SK-N-SH treated with all-trans-retinoic acid at 6 μM for 48 hours (cell line): Measurements from ENCODE around the gene ECHS1.

Experiments used
- ATAC-seq: fragments of 200-7000 bp; cut with Tn5 transposase; 3 replicates; pipeline ENCODE4 v1.9.1; 2020; ENCODE audit warnings: mild to moderate bottlenecking, moderate library complexity
- ARNTL ChIP-seq: fragments of 450-650 bp; formaldehyde crosslinking; IDR thresholded peaks from 2 replicates; pipeline ENCODE4 v1.5.0; 2020; ENCODE audit warnings: low read depth, mild to moderate bottlenecking, moderate library complexity, borderline replicate concordance
- BACH2 ChIP-seq: fragments of 250-450 bp; sonication (Bioruptor Pico); IDR thresholded peaks from 2 replicates; pipeline ENCODE4 v1.9.0; 2021; ENCODE audit warnings: mild to moderate bottlenecking, borderline replicate concordance
- CREB5 ChIP-seq: fragments of 250-450 bp; sonication (Bioruptor Pico); IDR thresholded peaks from 2 replicates; pipeline ENCODE4 v1.5.1; 2020; ENCODE audit warnings: low read depth, mild to moderate bottlenecking, moderate library complexity
- CSRNP3 ChIP-seq: fragments of 250-450 bp; sonication (Bioruptor Pico); IDR thresholded peaks from 2 replicates; pipeline ENCODE4 v1.5.1; 2021; ENCODE audit warnings: mild to moderate bottlenecking, moderate library complexity
- ESRRG ChIP-seq: fragments of 250-450 bp; sonication (Bioruptor Pico); IDR thresholded peaks from 2 replicates; pipeline ENCODE4 v1.6.1; 2021; ENCODE audit warnings: mild to moderate bottlenecking
- ISL1 ChIP-seq: fragments of 250-450 bp; sonication (Bioruptor Pico); IDR thresholded peaks from 2 replicates; pipeline ENCODE4 v2.1.2; 2022; ENCODE audit warnings: mild to moderate bottlenecking, moderate library complexity
- OSR1 ChIP-seq: fragments of 250-450 bp; sonication (Bioruptor Pico); IDR thresholded peaks from 2 replicates; pipeline ENCODE4 v1.8.0; 2022; ENCODE audit warnings: moderate library complexity, mild to moderate bottlenecking, inconsistent platforms
- POU6F1 ChIP-seq: fragments of 250-450 bp; sonication (Bioruptor Pico); IDR thresholded peaks from 2 replicates; pipeline ENCODE4 v1.8.0; 2021; ENCODE audit warnings: low read depth, mild to moderate bottlenecking, moderate library complexity, borderline replicate concordance
- PPARA ChIP-seq: fragments of 250-450 bp; sonication (Bioruptor Pico); IDR thresholded peaks from 2 replicates; pipeline ENCODE4 v1.5.0; 2020; ENCODE audit warnings: mild to moderate bottlenecking, borderline replicate concordance
- RARB ChIP-seq: fragments of 250-450 bp; sonication (Bioruptor Pico); IDR thresholded peaks from 2 replicates; pipeline ENCODE4 v1.8.0; 2021; ENCODE audit warnings: mild to moderate bottlenecking, moderate library complexity
- TCF4 ChIP-seq: fragments of 250-450 bp; sonication (Bioruptor Pico); IDR thresholded peaks from 2 replicates; pipeline ENCODE4 v1.8.0; 2021; ENCODE audit warnings: mild to moderate bottlenecking, moderate library complexity, borderline replicate concordance
- TOX ChIP-seq: fragments of 250-450 bp; sonication (Bioruptor Pico); IDR thresholded peaks from 2 replicates; pipeline ENCODE4 v1.8.0; 2021; ENCODE audit warnings: mild to moderate bottlenecking, moderate library complexity, borderline replicate concordance
- TSHZ2 ChIP-seq: fragments of 250-450 bp; sonication (Bioruptor Pico); IDR thresholded peaks from 2 replicates; pipeline ENCODE4 v1.5.0; 2020; ENCODE audit warnings: mild to moderate bottlenecking, moderate library complexity
- ZFP3 ChIP-seq: fragments of 250-450 bp; sonication (Bioruptor Pico); IDR thresholded peaks from 2 replicates; pipeline ENCODE4 v1.5.0; 2020; ENCODE audit warnings: mild to moderate bottlenecking, moderate library complexity
- ZFP30 ChIP-seq: fragments of 450-650 bp; formaldehyde crosslinking; IDR thresholded peaks from 2 replicates; pipeline ENCODE4 v1.5.0; 2022; ENCODE audit warnings: mild to moderate bottlenecking, moderate library complexity
- ZNF70 ChIP-seq: fragments of 450-650 bp; formaldehyde crosslinking; IDR thresholded peaks from 2 replicates; pipeline ENCODE4 v1.5.0; 2020; ENCODE audit warnings: mild to moderate bottlenecking, moderate library complexity
- ZNF8 ChIP-seq: fragments of 450-650 bp; formaldehyde crosslinking; IDR thresholded peaks from 2 replicates; pipeline ENCODE4 v1.5.0; 2020; ENCODE audit warnings: mild to moderate bottlenecking, moderate library complexity
- TF ChIP-seq, protein P1 (sequence below): fragments of 250-450 bp; sonication (Bioruptor Pico); IDR thresholded peaks from 2 replicates; pipeline ENCODE4 v1.8.0; 2020; ENCODE audit warnings: mild to moderate bottlenecking, moderate library complexity, borderline replicate concordance

Gene ECHS1

GRCh38 chr10:133378251-133379096, 5.3 kb upstream of the ECHS1 start:
- ATAC-seq: peak; percentile 78
- no peak for TF ChIP-seq ZNF8 (CRISPR knock-in tag)
- TF ChIP-seq CSRNP3: no peak
- TF ChIP-seq ESRRG (CRISPR knock-in tag): no peak
- no peak for TF ChIP-seq ARNTL (CRISPR knock-in tag)
- TF ChIP-seq, protein P1, sequence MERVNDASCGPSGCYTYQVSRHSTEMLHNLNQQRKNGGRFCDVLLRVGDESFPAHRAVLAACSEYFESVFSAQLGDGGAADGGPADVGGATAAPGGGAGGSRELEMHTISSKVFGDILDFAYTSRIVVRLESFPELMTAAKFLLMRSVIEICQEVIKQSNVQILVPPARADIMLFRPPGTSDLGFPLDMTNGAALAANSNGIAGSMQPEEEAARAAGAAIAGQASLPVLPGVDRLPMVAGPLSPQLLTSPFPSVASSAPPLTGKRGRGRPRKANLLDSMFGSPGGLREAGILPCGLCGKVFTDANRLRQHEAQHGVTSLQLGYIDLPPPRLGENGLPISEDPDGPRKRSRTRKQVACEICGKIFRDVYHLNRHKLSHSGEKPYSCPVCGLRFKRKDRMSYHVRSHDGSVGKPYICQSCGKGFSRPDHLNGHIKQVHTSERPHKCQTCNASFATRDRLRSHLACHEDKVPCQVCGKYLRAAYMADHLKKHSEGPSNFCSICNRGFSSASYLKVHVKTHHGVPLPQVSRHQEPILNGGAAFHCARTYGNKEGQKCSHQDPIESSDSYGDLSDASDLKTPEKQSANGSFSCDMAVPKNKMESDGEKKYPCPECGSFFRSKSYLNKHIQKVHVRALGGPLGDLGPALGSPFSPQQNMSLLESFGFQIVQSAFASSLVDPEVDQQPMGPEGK (CRISPR knock-in tag): no peak
- TF ChIP-seq TCF4: no peak
- TF ChIP-seq OSR1 (CRISPR knock-in tag): no peak
- no peak for TF ChIP-seq ZFP30 (CRISPR knock-in tag)
- TF ChIP-seq BACH2 (CRISPR knock-in tag): no peak
- no peak for TF ChIP-seq RARB (CRISPR knock-in tag)
- no peak for TF ChIP-seq PPARA (CRISPR knock-in tag)
- no peak for TF ChIP-seq ISL1 (CRISPR knock-in tag)
- TF ChIP-seq ZNF70 (CRISPR knock-in tag): no peak
- TF ChIP-seq CREB5 (CRISPR knock-in tag): no peak
- TF ChIP-seq TOX (CRISPR knock-in tag): no peak
- TF ChIP-seq TSHZ2 (CRISPR knock-in tag): no peak
- no peak for TF ChIP-seq ZFP3 (CRISPR knock-in tag)

DNA sequence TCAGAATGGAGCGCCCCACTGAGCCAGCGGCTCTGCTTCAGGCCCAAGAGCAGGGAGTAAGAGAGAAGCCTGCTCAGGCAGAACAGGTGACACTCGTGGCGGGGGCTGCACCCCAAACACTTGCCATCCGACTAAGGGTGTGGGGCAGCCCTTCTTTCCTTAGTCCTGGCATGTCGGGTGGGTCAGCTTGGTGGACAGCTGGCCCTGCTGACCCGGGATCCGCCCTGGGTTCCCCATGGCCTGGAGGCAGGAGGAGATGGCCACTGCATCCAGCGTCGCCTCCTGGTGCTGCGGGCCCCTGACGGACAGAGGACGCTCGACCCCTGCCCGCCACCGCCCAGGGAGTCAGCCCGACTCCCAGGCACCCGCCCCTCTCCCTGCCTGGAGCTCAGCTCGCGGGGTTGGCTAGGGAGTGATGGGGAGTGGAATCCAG, 4.7 kb upstream of the ECHS1 start:
- no peak for ATAC-seq
- TF ChIP-seq ISL1 (CRISPR knock-in tag) (no peak), POU6F1 (CRISPR knock-in tag) (no peak), TOX (CRISPR knock-in tag) (no peak), CSRNP3 (no peak), ZNF70 (CRISPR knock-in tag) (no peak)
